Astrocyte of the hippocampus (primary cell): Measurements from ENCODE around the gene MRPL48.

Source experiments
- DNase-seq: peaks from one replicate; pipeline ENCODE4 v3.0.0; 2011; ENCODE audit warnings: low read depth, low spot score

The MRPL48 gene

GRCh38 chr11:73889019-73889418 lies 101.3 kb downstream of the MRPL48 start:
- DNase-seq, result no peak

GRCh38 chr11:73889536-73889935 lies 101.9 kb downstream of the MRPL48 start:
- DNase-seq, result no peak

- DNase-seq, result no peak
Measured at GRCh38 chr11:73893041-73893440, 105.4 kb downstream of the MRPL48 start.

- no peak for DNase-seq
Measured at GRCh38 chr11:73894725-73895335, 107.2 kb downstream of the MRPL48 start.

GRCh38 chr11:73902303-73902702 lies 114.6 kb downstream of the MRPL48 start:
- no peak for DNase-seq

GRCh38 chr11:73907191-73907590 lies 119.5 kb downstream of the MRPL48 start:
- DNase-seq, result peak; percentile 47

- DNase-seq, result no peak
Measured at GRCh38 chr11:73912026-73912425, 124.4 kb downstream of the MRPL48 start.

GRCh38 chr11:73913472-73913871 lies 125.8 kb downstream of the MRPL48 start:
- DNase-seq, result no peak

- no peak for DNase-seq
Measured at GRCh38 chr11:73914284-73914683, 126.6 kb downstream of the MRPL48 start.
